Prostate gland (tissue), 2 donors: ENCODE data around the gene AKT3. TPM values are rescaled to one million over a fixed set of nuclear protein-coding genes. Genes with fewer than 3 reads are reported as not detected.

ENCODE experiments used
- DNase-seq: peaks from one replicate; pipeline ENCODE4 v3.0.0-alpha.2; 2019; ENCODE audit warnings: low spot score
- H3K27ac ChIP-seq, 2 donors: fragments of 200-600 bp; sonication (generic); 2 replicates each; pipeline ENCODE4 v1.5.1; 2017 to 2019
- H3K27me3 ChIP-seq: fragments of 200-600 bp; sonication (generic); replicated peaks from 2 replicates; pipeline ENCODE4 v1.5.1; 2019; ENCODE audit not compliant: insufficient read depth
- H3K36me3 ChIP-seq, 2 donors: fragments of 200-600 bp; sonication (generic); 1 replicate in 1 of 2; 2 replicates in 1 of 2; pipeline versions ENCODE4 v1.5.1 to v1.8.1; 2017 to 2019
- H3K4me1 ChIP-seq: fragments of 200-600 bp; sonication (generic); replicated peaks from 2 replicates; pipeline ENCODE4 v1.5.1; 2019
- H3K4me3 ChIP-seq, 2 donors: fragments of 200-600 bp; sonication (generic); 2 replicates each; pipeline ENCODE4 v1.5.1; 2017 to 2019
- H3K9me3 ChIP-seq: fragments of 200-600 bp; sonication (generic); 2 replicates; pipeline ENCODE4 v1.5.1; 2017
- POLR2A ChIP-seq: fragments of 450-650 bp; IDR thresholded peaks from one replicate; pipeline ENCODE4 v1.6.1; 2016; ENCODE audit warnings: antibody characterized with exemption, mild to moderate bottlenecking
- POLR2AphosphoS5 ChIP-seq: sonication (generic); formaldehyde crosslinking; IDR thresholded peaks from one replicate; pipeline ENCODE4 v1.6.1; 2017; ENCODE audit warnings: antibody characterized with exemption
- WGBS: methylation state at CpG from one replicate; pipeline ENCODE4 v1.1.5; 2018; 5-methylcytosine and 5-hydroxymethylcytosine counted together
- intact Hi-C: fragments of 100-400 bp; cut with DNase I; formaldehyde crosslinking; loops from one replicate; pipeline ENCODE4 v1.14.2; 2022
- total RNA-seq, 2 donors: library from RNA; depleted of rRNA; stranded (reverse); fragments of >200 nt; gene quantifications; one replicate each; pipeline ENCODE4 v1.1.0, GENCODE V29; 2016
- TF ChIP-seq, protein P1 (sequence below), 4 experiments: fragments of 200-600 bp in 2 of 4; fragments of 450-650 bp in 2 of 4; sonication (generic) in 2 of 4; IDR thresholded peaks; 1 replicate in 3 of 4; 2 replicates in 1 of 4; pipeline ENCODE4 v1.5.1; 2016 to 2019; ENCODE audit warnings: antibody characterized with exemption in 4 of 4, mild to moderate bottlenecking in 2 of 4, moderate library complexity in 2 of 4

The AKT3 gene
- total RNA-seq, 2 donors from 2014 or later: 40.7 to 62.7 TPM

DNA sequence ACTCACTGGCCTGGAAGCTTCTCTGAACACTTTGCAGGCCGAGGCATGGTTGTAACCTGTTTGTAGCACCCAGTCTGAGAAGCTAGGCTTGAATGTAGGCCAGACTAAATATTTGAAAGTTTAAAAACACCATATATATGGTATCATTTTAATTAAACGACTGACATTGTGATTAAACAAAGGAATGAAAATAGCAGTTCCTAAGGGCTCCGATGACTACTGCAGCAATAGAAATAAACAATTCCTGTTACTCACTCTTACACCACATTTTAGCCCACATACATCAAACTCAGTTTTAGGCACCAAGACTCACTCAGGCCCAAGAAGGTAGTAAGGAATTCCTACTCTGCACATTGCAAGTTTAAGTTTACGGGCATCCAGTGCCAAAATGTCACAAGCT lies 281.2 kb downstream of the AKT3 start:
- no peaks in the 10 kb centered on the region for H3K9me3 ChIP-seq
- no peak for TF ChIP-seq POLR2A
- TF ChIP-seq POLR2AphosphoS5: no peak
- TF ChIP-seq, protein P1, sequence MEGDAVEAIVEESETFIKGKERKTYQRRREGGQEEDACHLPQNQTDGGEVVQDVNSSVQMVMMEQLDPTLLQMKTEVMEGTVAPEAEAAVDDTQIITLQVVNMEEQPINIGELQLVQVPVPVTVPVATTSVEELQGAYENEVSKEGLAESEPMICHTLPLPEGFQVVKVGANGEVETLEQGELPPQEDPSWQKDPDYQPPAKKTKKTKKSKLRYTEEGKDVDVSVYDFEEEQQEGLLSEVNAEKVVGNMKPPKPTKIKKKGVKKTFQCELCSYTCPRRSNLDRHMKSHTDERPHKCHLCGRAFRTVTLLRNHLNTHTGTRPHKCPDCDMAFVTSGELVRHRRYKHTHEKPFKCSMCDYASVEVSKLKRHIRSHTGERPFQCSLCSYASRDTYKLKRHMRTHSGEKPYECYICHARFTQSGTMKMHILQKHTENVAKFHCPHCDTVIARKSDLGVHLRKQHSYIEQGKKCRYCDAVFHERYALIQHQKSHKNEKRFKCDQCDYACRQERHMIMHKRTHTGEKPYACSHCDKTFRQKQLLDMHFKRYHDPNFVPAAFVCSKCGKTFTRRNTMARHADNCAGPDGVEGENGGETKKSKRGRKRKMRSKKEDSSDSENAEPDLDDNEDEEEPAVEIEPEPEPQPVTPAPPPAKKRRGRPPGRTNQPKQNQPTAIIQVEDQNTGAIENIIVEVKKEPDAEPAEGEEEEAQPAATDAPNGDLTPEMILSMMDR (IDR thresholded peaks at IDR 0.05): no peak
- no peaks in the 10 kb centered on the region for H3K27me3 ChIP-seq
- intact Hi-C loops: no loop called here
- H3K36me3 ChIP-seq: no peaks in the 10 kb centered on the region
- no peak overlapping the region for H3K27ac ChIP-seq
- no peaks in the 10 kb centered on the region for H3K4me1 ChIP-seq
- no peak for DNase-seq
- 49% methylated on average over 4 of the region's 4 CpGs for WGBS
- no peak overlapping the region for H3K4me3 ChIP-seq

DNA sequence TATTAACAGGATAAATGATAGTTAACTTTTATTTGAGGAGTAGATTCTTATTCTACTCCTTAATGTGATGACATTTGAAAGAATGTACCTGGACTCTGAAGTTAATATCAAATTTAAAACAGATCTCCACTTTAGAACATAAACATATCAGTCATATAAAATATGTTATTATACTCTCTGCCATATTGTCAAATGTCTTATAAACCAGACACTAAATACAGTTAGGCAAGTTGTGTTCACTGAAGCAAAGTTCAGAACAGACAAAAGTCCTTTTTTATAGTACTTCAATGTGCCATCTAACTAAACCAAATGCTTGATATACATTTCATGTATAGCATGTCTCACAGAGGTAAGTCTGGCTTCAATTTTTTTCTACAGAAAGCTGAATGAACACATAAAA lies 285.2 kb downstream of the AKT3 start:
- Histone ChIP-seq H3K9me3 (no peaks in the 10 kb centered on the region), H3K27ac (no peak overlapping the region), H3K4me1 (no peaks in the 10 kb centered on the region), H3K36me3 (no peaks in the 10 kb centered on the region), H3K27me3 (no peaks in the 10 kb centered on the region), H3K4me3 (no peak overlapping the region)
- no peak for DNase-seq
- TF ChIP-seq, protein P1 (IDR thresholded peaks at IDR 0.05): no peak
- no peak for TF ChIP-seq POLR2AphosphoS5
- TF ChIP-seq POLR2A: no peak
- intact Hi-C loops: no loop called here

DNA sequence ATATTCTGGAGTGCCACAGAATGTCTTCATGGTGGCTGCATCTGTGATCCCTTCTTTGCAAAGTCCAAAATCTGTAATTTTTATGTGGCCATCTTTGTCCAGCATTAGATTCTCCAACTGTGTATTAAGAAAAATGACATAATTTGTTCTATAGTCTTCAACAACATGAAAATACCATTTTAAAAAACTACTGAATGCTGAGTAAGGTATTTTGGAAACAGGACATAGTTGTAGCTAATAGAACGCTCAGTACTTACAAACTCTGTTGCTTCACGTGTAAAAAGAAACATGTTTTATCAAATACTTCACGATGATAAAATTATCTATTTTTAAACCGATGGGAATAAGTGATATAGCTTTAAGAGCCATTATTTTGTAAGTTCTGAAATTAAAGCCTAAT lies 286.3 kb downstream of the AKT3 start:
- WGBS: 90% methylated on average over 4 of the region's 4 CpGs
- intact Hi-C loops: no loop called here
- H3K4me1 ChIP-seq: no peaks in the 10 kb centered on the region
- no peak for DNase-seq
- no peak overlapping the region for H3K4me3 ChIP-seq
- no peak overlapping the region for H3K27ac ChIP-seq
- no peaks in the 10 kb centered on the region for H3K27me3 ChIP-seq
- TF ChIP-seq, protein P1 (IDR thresholded peaks at IDR 0.05): no peak
- TF ChIP-seq POLR2A (no peak), POLR2AphosphoS5 (no peak)
- no peaks in the 10 kb centered on the region for H3K9me3 ChIP-seq
- no peaks in the 10 kb centered on the region for H3K36me3 ChIP-seq

DNA sequence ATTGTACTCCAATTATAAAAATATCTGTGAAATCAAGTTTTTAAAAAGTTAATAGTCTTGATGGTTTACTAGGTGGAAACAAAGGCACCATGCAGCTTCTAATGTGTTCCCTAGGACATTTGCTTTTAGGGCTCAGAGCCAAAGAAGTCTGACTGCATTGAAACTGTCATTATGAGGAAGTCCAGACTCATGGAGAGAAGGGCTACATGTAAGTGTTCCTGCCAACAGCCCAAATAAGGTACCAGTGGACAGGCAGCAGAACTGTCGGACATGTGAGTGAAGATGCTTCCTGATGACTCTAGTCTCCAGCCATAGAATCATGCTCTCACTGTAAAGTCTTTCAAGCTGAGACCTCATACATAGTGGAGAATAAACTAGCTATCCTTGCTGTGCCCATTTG lies 287.6 kb downstream of the AKT3 start:
- Histone ChIP-seq H3K27ac (no peak overlapping the region), H3K9me3 (no peaks in the 10 kb centered on the region), H3K27me3 (no peaks in the 10 kb centered on the region), H3K4me1 (no peaks in the 10 kb centered on the region), H3K36me3 (no peaks in the 10 kb centered on the region), H3K4me3 (no peak overlapping the region)
- 88% methylated on average over 1 of the region's 1 CpG for WGBS
- TF ChIP-seq, protein P1 (IDR thresholded peaks at IDR 0.05): no peak
- TF ChIP-seq POLR2AphosphoS5 (no peak), POLR2A (no peak)
- intact Hi-C loops: no loop called here
- DNase-seq: no peak

- Histone ChIP-seq H3K9me3 (no peaks in the 10 kb centered on the region), H3K27me3 (no peaks in the 10 kb centered on the region), H3K27ac (no peak overlapping the region), H3K4me1 (no peaks in the 10 kb centered on the region), H3K4me3 (no peak overlapping the region), H3K36me3 (no peaks in the 10 kb centered on the region)
- DNase-seq: no peak
- no peak for TF ChIP-seq POLR2A
- TF ChIP-seq, protein P1 (IDR thresholded peaks at IDR 0.05): no peak
- TF ChIP-seq POLR2AphosphoS5: no peak
- 99% methylated on average over 2 of the region's 2 CpGs for WGBS
- intact Hi-C loops: no loop called here
Measured at GRCh38 chr1:243561588-243562319, 288.3 kb downstream of the AKT3 start.
